Keratinocyte (primary cell): ENCODE results near the gene ANTKMT. TPM values are rescaled to one million over a fixed set of nuclear protein-coding genes. Genes with fewer than 3 reads are reported as not detected.

Source experiments
- DNase-seq: peaks from one replicate; pipeline ENCODE4 v3.0.0-alpha.2; 2011; ENCODE audit warnings: low read depth, missing footprints, low spot score
- FAIRE-seq: peaks from 2 replicates; lab custom pipeline; 2011; peaks lifted over from hg19 to GRCh38; lab: Jason Lieb, UNC
- H2AFZ ChIP-seq: 2 replicates; pipeline ENCODE4 v1.6.0; 2012; ENCODE audit warnings: low read length, control low read depth, inconsistent platforms; ENCODE audit not compliant: control insufficient read depth
- H3K27ac ChIP-seq: 2 replicates; pipeline ENCODE4 v1.5.1; 2011; ENCODE audit warnings: low read length; ENCODE audit not compliant: control insufficient read depth, insufficient read depth
- H3K27me3 ChIP-seq: 3 replicates; pipeline ENCODE4 v1.6.0; 2011; ENCODE audit warnings: low read length; ENCODE audit not compliant: control insufficient read depth, insufficient read depth; ENCODE audit errors: extremely low read depth
- H3K36me3 ChIP-seq, 2 experiments: 2 replicates in 1 of 2; 3 replicates in 1 of 2; pipeline ENCODE4 v1.5.1; 2011; ENCODE audit warnings: low read length in 2 of 2, mild to moderate bottlenecking in 1 of 2; ENCODE audit not compliant: control insufficient read depth in 2 of 2, insufficient read depth in 2 of 2; ENCODE audit errors: extremely low read depth in 1 of 2
- H3K4me1 ChIP-seq: 3 replicates; pipeline ENCODE4 v1.5.1; 2011; ENCODE audit warnings: low read length; ENCODE audit not compliant: control insufficient read depth, insufficient read depth; ENCODE audit errors: extremely low read depth
- H3K4me2 ChIP-seq: 3 replicates; pipeline ENCODE4 v1.6.0; 2011; ENCODE audit warnings: low read depth, low read length; ENCODE audit not compliant: control insufficient read depth, insufficient read depth; ENCODE audit errors: extremely low read depth
- H3K4me3 ChIP-seq, 3 experiments: fragments of 200-600 bp in 1 of 3; sonication (generic) in 1 of 3; 2 replicates in 2 of 3; 3 replicates in 1 of 3; pipeline ENCODE4 v1.5.1; 2011 to 2016; ENCODE audit warnings: low read length in 3 of 3, mild to moderate bottlenecking in 3 of 3, control low read depth in 2 of 3, inconsistent platforms in 1 of 3, low read depth in 1 of 3, mixed read lengths in 1 of 3, mixed run types in 1 of 3, moderate library complexity in 1 of 3; ENCODE audit not compliant: control insufficient read depth in 2 of 3, insufficient read depth in 2 of 3; ENCODE audit errors: extremely low read depth in 1 of 3
- H3K79me2 ChIP-seq: 2 replicates; pipeline ENCODE4 v1.6.0; 2012; ENCODE audit warnings: low read length; ENCODE audit not compliant: control insufficient read depth, insufficient read depth
- H3K9ac ChIP-seq: 3 replicates; pipeline ENCODE4 v1.6.0; 2011; ENCODE audit warnings: low read length; ENCODE audit not compliant: control insufficient read depth, insufficient read depth; ENCODE audit errors: extremely low read depth
- H3K9me1 ChIP-seq: 3 replicates; pipeline ENCODE4 v1.6.0; 2011; ENCODE audit warnings: low read length; ENCODE audit not compliant: control insufficient read depth, insufficient read depth; ENCODE audit errors: extremely low read depth
- H3K9me3 ChIP-seq: 2 replicates; pipeline ENCODE4 v1.5.1; 2012; ENCODE audit warnings: low read depth, low read length; ENCODE audit not compliant: control insufficient read depth
- H4K20me1 ChIP-seq: 3 replicates; pipeline ENCODE4 v1.6.0; 2011; ENCODE audit warnings: low read length; ENCODE audit not compliant: control insufficient read depth, insufficient read depth; ENCODE audit errors: extremely low read depth
- CTCF ChIP-seq, 3 experiments: IDR thresholded peaks in 1 of 3; conservative IDR thresholded peaks in 1 of 3; optimal IDR thresholded peaks in 1 of 3; 2 replicates in 2 of 3; 3 replicates in 1 of 3; pipeline versions ENCODE3 to v1.5.1; 2011; ENCODE audit warnings: low read length in 3 of 3, mild to moderate bottlenecking in 3 of 3, moderate library complexity in 2 of 3, control low read depth in 1 of 3, inconsistent platforms in 1 of 3; ENCODE audit not compliant: insufficient read depth in 2 of 3; ENCODE audit errors: extremely low read depth in 1 of 3
- EZH2 ChIP-seq: IDR thresholded peaks from one replicate; pipeline ENCODE4 v1.6.1; 2012; ENCODE audit warnings: inconsistent platforms, mild to moderate bottlenecking, low read length, moderate library complexity
- dilution Hi-C: fragments of 300-500 bp; cut with MboI; formaldehyde crosslinking; loops from one replicate; pipeline ENCODE4 v1.7.0; 2020; ENCODE audit warnings: low sequenced_read_pairs; ENCODE audit not compliant: extremely low pct_ligation_motif_present
- polyA plus RNA-seq, 5 experiments: library from polyadenylated mRNA; depleted of rRNA in 3 of 5; stranded (reverse) in 3 of 5; stranded (forward) in 1 of 5; unstranded in 1 of 5; fragments of >200 nt; gene quantifications; 1 replicate in 1 of 5; 2 replicates in 3 of 5; 3 replicates in 1 of 5; pipeline versions ENCODE4 v1.2.1 to v1.2.3, GENCODE V29; 2011 to 2012; ENCODE audit warnings: missing spikeins in 2 of 5, low read depth in 1 of 5, low replicate concordance in 1 of 5

Gene ANTKMT
- polyA plus RNA-seq, 1 donor (not counting 4 experiments of a cell fraction or from before 2014, with no cell fraction given) = 5.6 TPM

GRCh38 chr16:726438-727290 is 5.7 kb downstream of the ANTKMT start, which contains the start of the genes CCDC78 and HAGHL:
CCDC78 (minus strand) TSS chr16:726443; CDS start chr16:726367, 76 bp downstream.
HAGHL (plus strand) TSS chr16:727106; CDS start chr16:727510, 404 bp downstream.
- no peak for FAIRE-seq
- Histone ChIP-seq H3K9me3 (no peaks in the 10 kb centered on the region), H3K27me3 (no peaks in the 10 kb centered on the region), H3K4me1 (peaks cover 4% of the 10 kb centered on the region), H2AFZ (peak within 1 kb of the TSS; percentile 12), H3K4me2 (peak within 1 kb of the TSS; percentile 95), H3K9ac (peak within 1 kb of the TSS; percentile 76), H3K4me3 (peak within 1 kb of the TSS; percentile 71 to 77 (median 76)), H3K27ac (peak within 1 kb of the TSS; percentile 26), H4K20me1 (no peaks in the 10 kb centered on the region), H3K36me3 (peaks cover 0 to 6% of the 10 kb centered on the region in 2 experiments), H3K9me1 (peaks cover 2% of the 10 kb centered on the region), H3K79me2 (no peaks in the 10 kb centered on the region)
- no peak for DNase-seq
- TF ChIP-seq CTCF (optimal IDR thresholded peaks at IDR 0.05 in 1 of 3, IDR thresholded peaks at IDR 0.05 in 1 of 3, conservative IDR thresholded peaks at IDR 0.05 in 1 of 3; ENCODE audit: extremely low read depth in 1 of 3, insufficient read depth in 2 of 3, low read length in 3 of 3) (no peak), EZH2 (no peak)
- dilution Hi-C loops = no loop called here

- H3K36me3 ChIP-seq = peaks cover 0 to 6% of the 10 kb centered on the region in 2 experiments
- H3K9ac ChIP-seq = peak overlapping the region; percentile 76
- peak overlapping the region; percentile 26 for H3K27ac ChIP-seq
- no peaks in the 10 kb centered on the region for H3K9me3 ChIP-seq
- FAIRE-seq = no peak
- dilution Hi-C loops = no loop called here
- no peaks in the 10 kb centered on the region for H3K27me3 ChIP-seq
- TF ChIP-seq EZH2 = no peak
- H3K4me2 ChIP-seq = peak overlapping the region; percentile 95
- H3K4me1 ChIP-seq = peaks cover 4% of the 10 kb centered on the region
- no peak for DNase-seq
- H2AFZ ChIP-seq = peak overlapping the region; percentile 12
- no peaks in the 10 kb centered on the region for H4K20me1 ChIP-seq
- no peaks in the 10 kb centered on the region for H3K9me1 ChIP-seq
- no peaks in the 10 kb centered on the region for H3K79me2 ChIP-seq
- H3K4me3 ChIP-seq = peak overlapping the region; percentile 71 to 77 (median 76)
Observed at GRCh38 chr16:727291-727977, 6.5 kb downstream of the ANTKMT start.
